Colon (tissue), 2 donors: ENCODE measurements around the gene VAV2.

Source experiments
- FAIRE-seq: peaks from 2 replicates; lab custom pipeline; 2012; peaks lifted over from hg19 to GRCh38; lab: Jason Lieb, UNC
- donor health status: control.
- donor health status: control.

The VAV2 gene

DNA sequence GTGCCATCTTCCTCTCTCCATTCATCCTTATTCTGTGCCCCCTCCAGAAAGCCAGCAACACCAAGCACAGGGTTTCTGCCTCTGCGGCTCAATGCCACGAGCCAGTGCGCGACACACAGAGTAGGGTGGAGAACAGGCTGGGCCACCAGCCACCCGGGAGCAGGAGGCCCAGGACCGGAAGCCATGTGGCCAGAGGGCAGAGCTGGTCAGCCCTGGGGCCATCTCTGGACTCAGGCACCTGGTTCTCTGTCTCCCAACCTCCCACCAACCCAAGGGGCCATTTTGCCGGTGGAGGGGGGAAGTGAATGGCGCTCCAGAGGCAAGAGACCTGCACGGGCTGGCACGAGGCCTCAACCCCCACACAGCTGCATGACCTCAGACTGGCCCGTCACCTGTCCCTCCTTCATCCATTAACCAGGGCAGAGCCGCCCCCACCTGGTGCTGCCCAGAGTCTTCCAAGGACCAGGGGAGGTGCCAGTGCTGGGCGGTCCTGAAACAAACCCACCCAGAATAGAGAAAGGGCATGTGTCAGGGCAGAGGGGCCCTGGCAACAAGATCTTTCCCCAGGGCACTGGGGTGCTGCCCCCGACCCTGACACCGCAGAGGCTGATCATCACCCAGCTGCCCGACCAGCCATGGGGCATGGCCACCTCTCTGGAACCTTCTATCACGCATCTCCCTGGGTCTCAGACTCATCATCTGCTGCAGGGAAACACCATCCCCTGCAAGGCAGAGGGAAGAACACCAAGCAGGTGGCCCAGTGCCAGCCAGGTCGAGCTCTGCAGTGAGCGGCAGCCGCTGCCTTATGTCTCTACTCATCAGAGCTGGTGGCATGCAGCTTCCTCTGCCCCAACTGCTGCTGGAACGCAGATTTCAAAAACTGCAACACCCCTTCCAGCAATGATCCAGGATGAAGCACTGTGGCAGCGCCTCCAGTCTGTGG lies 11.9 kb downstream of the VAV2 start:
- no peak for FAIRE-seq

- no peak for FAIRE-seq
Measured at GRCh38 chr9:133979273-133979920, 12.7 kb downstream of the VAV2 start.

DNA sequence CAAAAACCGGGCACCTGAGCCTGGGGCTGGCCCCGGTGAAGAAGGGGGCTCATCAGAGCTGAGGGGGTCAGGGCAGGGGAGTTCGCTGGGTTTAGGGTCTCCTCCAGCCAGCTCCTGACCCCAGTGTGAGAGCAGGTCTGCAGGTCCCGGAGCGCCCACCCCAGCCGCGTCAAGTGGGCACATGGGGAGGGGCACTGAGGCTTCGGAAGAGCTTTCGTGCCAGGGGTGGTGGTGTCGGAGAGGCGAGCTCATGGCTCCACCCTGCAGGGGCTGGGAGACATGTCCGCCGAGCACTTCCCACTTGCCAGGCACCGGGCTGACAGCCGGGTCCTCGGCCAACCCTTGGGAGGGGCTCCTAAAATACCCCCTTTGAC lies 13.2 kb downstream of the VAV2 start:
- FAIRE-seq: no peak

DNA sequence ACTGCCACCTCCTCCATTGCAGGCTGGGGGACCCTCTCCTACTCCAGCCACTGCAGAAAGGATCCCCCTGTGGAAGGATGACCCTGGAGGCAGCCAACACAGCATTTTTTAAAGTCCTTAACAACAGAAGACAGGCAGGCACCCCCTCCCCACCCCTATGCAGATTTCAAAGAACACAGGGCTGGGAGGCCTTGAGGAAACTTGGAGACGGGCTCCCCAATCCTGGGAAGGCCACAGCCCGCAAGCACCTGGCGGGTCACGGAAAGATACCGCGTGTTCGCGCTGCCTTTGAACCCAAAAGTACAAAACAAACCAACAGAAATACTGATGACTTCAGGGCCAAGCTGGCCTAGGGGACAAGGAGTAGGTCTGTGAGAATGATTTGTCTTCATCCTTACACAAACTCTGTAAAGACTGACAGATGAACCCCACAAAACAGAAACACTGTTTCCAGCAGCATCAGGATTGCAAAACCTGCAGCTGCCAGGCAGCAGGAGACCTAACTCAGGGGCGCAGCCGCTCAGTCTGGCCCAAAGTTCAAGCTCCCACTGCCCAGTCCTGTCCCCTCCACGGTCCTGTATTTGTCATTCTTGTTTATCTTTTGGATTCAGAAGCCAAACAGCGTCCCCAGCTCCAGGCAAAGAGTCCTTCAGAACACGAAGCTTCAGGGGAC lies 13.8 kb downstream of the VAV2 start:
- no peak for FAIRE-seq

- no peak for FAIRE-seq
Measured at GRCh38 chr9:133977421-133978201, 14.5 kb downstream of the VAV2 start.

DNA sequence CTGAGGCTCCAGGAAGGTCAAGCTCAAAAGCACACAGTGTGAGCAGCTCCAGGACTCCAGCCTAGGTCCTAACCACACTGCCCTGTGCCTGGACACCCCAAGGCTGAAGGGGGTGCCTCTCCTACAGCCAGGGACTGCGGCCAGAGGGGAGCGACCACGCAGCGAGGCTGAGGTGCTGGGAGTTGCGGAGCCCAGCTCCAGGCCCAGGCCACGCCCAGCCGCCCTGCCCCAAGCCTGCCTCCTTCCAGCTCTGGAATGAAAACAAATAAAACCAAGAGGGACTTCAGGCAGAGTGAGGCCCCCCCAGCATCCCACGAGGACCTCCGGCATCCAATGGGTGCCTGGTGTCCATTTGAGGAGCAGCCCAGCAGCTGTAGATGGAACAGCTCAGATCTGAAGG lies 15.2 kb downstream of the VAV2 start:
- no peak for FAIRE-seq

- no peak for FAIRE-seq
Measured at GRCh38 chr9:133976191-133976861, 15.8 kb downstream of the VAV2 start.

DNA sequence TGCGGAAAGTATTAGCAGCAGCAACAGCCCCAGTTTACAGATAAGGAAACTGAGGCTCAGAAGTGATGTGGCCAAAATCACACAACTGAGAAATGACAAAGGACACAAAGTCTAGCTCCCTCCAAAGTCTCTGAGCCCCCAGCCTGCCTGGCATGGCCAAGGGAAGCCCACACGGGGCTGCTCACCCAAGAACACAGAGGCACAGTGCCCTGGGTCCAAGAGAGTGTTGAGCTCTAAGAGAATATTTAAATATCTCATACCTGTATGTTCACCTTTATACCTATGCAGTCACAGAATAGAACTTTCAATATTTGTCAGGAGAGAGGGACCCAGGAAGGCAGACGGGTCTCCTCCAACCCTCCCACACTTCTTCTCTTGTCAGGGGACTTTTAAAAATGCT lies 16.6 kb downstream of the VAV2 start:
- no peak for FAIRE-seq

DNA sequence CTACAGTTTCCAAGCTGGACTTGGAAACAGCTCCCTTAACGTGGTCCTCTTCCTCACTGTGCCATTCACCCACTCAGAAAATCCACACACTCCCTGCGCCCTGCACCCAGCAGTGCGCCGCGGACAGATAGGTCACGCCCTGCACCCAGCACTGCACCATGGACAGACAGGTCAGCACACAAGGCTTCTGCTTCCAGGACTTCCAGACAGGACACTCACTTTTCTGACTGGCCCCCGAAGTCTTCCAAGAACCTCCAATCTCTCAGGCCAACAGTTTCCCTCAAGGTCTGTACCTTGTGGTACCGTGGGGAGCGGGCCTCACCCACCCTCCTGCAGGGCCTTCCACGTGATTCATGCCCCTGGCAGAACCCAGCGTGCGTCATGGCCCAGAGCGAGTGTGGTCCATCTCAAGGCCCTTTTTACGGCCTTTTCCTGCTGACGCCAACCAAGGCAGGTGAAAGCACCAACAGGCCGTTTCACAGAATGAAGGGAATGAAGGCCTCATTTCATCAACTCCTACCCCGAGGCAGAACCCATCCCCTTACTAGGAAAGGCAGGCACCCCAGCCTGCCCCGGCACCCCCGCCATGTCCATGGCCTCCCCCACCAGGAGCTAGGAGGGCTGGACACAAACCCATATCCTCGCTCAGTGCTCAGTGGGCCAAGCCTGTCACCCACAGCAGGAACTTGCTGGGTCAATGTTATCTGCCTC lies 17.3 kb downstream of the VAV2 start:
- FAIRE-seq: no peak

DNA sequence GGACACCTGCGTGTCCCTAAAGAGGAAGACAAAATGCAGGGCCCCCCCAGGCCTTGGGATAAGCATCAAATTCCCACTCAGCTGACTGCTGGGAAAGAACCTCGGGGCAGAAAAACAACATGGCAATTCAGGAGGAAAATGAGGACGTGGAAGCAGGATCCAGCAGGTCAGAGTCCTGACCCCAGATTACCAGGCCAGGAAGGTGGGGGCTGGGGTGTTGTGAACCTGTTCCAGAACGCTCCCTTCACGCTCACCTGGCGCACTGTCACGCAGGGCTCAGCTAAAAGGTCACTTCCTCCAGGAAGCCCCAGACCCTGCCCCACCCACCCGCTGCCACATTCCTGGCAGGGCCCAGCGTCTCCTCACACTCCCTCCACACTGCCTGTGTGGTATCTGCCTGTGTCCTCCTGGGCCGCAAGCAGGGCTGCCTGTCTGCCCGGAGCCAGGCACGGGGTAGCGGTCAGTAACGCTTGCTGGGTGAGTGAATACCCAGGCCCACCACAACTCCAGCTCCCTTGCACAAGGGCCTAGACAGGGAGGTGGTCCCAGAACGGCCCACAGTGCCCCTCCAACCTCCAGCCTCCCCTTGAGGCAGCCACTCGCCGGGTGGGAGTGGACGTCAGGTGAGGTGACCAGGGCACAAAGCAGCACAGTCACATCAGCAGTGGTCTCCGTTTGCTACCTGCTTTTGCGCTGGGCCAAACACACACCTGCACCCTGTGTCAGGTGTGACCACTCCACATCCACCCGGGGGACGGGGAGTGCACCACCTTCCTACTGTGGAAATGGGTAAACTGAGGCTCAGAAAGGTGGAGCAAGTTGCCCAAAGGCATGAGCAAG lies 18.1 kb downstream of the VAV2 start:
- FAIRE-seq: no peak

DNA sequence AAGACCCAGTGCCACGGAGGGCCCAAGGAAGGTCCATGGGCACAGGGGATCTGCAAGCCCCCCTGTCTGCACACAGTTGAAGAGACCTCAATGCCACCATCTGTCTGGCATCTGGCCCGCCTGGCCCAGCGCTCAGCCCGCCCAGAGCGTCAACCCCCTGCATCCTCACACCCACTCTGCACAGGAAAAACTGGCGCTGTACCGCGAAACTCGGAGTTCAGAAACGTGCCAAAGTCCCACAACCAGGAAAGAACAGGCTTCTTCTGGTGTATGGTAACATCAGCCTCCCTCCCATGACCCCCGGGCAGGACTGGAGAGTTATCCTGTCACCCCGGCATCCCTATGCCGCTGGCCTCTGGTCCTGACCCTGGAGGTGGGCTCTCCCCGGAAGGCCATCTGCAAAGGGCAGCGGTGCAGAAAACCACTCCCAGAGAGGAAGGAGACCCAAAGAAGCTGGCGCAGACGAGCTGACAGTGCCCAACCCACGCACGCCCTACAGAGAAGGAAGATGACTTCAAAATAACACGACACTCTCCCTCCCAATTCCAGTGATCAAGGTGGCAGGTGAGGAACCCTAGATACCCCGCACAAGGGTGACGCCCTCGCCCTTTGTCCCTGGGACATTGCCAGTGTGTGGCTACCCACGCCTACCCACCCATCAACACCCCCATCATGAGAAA lies 18.9 kb downstream of the VAV2 start:
- no peak for FAIRE-seq

GRCh38 chr9:133971981-133972941 lies 19.9 kb downstream of the VAV2 start:
- no peak for FAIRE-seq

DNA sequence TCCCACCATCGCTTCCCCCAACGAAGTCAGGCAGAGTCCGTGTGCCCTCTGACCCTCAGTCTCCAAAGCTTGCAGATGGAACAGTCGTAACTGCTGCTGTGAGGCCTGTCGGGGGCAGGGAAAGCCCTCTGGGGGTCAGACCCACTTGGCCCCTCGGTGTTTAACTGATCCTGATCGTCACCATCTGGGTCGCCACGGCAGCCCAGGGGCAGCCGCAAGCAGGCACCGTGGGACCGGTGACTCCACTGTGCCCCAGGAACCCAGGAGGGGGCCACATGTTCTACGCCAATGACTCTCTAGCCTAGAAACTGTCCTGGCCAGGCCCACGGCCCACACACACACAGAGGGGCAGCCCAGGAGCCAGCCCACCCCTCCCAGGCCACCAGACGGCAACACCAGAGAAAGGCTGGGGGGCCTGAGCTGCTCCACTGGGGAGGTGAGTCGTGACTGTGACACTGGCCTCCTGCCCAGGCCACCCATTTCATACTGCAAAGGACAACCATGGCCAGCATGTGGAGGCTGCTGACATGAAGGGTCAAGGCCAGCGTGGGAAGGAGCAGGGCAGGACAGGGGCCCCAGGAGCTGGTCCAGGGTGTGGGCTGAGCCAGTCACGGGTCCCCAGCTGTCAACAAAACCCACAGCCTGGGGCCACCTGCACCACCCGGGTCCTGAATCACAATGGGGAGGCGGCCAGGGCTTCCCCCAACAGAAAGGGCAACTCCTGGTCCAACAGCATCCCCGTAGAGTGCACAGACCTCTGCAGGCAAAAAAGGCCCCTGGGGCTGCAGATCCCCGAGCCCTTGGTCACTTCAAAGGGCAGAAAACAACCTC lies 20.8 kb downstream of the VAV2 start:
- FAIRE-seq: no peak

GRCh38 chr9:133970581-133971058 lies 21.5 kb downstream of the VAV2 start:
- no peak for FAIRE-seq

DNA sequence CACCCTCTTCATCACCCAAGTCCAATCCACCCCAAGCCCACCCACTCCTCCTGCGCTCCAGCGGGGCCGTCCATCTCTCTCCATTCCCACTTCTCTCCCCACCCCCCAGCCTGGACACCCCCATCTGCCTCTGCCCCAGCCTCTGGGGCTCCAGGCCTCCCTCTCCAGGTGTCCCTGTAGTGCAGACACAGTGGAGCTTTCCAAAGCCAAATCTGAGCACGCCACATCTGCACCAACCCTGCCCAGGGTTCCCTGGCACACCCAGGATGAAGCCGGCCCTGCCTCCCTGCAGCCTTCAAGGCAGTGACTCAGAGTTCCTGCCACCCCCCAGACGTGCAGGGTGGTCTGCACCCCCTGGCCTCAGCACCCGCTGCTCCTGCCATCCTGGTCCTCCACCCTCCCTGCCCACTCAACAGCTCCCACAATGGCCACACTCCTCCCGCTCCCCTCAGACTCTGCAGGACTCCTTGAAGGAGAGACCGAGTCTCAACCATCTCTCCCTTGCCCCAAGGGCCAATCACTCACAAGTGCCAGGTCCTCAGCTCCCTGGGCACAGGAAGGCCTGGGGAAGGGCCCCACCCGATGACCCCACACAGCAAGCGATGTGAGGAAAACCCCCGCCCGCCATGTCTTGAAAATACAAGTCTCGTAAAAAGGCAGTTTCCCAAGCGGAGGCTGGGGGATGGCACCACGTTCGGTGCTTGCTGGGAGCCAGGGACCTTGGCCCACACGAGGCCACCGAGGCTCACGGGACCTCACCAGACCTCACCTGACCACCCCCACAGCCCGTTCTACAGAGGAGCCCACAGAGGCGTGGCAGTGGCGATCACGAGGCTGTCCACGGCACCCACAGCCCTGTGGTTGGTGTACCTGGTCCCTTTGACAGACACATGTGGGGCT lies 22.2 kb downstream of the VAV2 start:
- FAIRE-seq: no peak

DNA sequence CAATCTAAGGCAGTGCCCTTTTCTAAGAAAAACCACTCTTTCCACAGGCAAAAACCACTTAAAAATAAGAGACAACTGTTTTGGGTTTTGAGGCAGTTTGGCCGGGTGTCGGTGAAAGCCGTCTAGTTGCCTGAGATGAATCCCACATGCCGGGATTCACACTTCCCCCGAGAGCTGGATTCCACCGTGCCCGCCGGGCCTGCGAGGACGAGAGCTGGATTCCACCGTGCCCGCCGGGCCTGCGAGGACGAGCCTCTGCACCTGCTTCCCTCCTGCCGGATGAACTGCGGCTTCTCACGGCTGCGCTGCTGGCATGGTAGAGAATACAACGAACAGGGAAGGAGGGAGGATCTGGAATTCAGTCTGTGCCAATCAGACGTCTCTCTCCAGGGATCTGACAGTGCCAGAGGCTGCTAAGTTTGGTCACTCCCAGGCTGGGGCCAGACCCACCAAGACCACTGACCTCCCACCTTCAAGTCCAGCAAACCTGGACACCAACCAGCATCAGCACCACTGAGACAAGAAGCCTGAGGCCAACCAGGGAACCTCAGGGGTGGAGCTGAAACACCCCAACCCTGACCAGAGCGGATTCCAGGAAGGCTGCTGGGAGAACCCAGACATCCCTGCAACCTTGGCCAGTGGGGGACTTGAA lies 23.0 kb downstream of the VAV2 start:
- FAIRE-seq: no peak
